Measurements from ENCODE around the gene UGT1A1. TPM values are rescaled to one million over a fixed set of nuclear protein-coding genes. Genes with fewer than 3 reads are reported as not detected.

Gene UGT1A1
- total RNA-seq, 4 donors from 2014 or later = 0.24 to 1.5 (median 0.72) TPM; not detected in 1

GRCh38 chr2:233794128-233794658, 34.1 kb downstream of the UGT1A1 start:
- peak; percentile 42 to 75 for DNase-seq (ENCODE audit: low spot score in 2 of 2)
- Histone ChIP-seq H3K27me3 (no peaks in the 10 kb centered on the region), H3K4me3 (no peak overlapping the region), H3K4me1 (no peaks in the 10 kb centered on the region), H3K36me3 (no peaks in the 10 kb centered on the region), H3K27ac (no peak overlapping the region), H3K9me3 (no peaks in the 10 kb centered on the region)
- TF ChIP-seq EP300 (IDR thresholded peaks at IDR 0.05) (no peak), POLR2A (IDR thresholded peaks at IDR 0.05) (no peak), POLR2AphosphoS5 (IDR thresholded peaks at IDR 0.05) (no peak)
- TF ChIP-seq, protein P1, sequence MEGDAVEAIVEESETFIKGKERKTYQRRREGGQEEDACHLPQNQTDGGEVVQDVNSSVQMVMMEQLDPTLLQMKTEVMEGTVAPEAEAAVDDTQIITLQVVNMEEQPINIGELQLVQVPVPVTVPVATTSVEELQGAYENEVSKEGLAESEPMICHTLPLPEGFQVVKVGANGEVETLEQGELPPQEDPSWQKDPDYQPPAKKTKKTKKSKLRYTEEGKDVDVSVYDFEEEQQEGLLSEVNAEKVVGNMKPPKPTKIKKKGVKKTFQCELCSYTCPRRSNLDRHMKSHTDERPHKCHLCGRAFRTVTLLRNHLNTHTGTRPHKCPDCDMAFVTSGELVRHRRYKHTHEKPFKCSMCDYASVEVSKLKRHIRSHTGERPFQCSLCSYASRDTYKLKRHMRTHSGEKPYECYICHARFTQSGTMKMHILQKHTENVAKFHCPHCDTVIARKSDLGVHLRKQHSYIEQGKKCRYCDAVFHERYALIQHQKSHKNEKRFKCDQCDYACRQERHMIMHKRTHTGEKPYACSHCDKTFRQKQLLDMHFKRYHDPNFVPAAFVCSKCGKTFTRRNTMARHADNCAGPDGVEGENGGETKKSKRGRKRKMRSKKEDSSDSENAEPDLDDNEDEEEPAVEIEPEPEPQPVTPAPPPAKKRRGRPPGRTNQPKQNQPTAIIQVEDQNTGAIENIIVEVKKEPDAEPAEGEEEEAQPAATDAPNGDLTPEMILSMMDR (IDR thresholded peaks at IDR 0.05) = no peak
- WGBS = 85% methylated on average over 4 of the region's 17 CpGs

DNA sequence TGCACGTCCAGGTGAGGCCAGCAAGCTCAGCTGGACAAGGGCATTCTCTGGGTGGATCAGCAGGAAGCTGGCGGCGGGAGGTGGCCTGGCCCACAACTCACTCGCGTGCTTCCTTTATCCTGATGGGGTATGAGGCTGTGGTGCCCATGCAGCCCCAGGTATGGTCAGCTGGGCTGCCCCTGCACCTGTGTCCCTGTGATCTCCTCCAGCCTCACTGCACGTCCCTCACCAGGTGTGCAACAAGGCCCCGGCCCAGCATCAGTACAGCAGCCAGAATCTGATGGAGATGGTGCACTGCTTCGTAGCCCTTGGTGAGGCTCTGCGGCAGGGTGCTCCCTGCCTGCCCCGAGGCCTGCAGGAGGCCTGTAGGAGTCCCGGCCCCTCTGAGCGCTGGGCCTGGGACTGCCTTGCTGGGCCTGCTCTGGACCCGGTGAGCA, 35.7 kb downstream of the UGT1A1 start:
- no peaks in the 10 kb centered on the region for H3K27me3 ChIP-seq
- no peaks in the 10 kb centered on the region for H3K36me3 ChIP-seq
- H3K27ac ChIP-seq = no peak overlapping the region
- TF ChIP-seq EP300 (IDR thresholded peaks at IDR 0.05) = no peak
- TF ChIP-seq, protein P1 (IDR thresholded peaks at IDR 0.05) = no peak
- TF ChIP-seq POLR2AphosphoS5 (IDR thresholded peaks at IDR 0.05) = no peak
- TF ChIP-seq POLR2A (IDR thresholded peaks at IDR 0.05) = no peak
- WGBS = 50% methylated on average over 7 of the region's 13 CpGs
- no peaks in the 10 kb centered on the region for H3K9me3 ChIP-seq
- H3K4me1 ChIP-seq = no peaks in the 10 kb centered on the region
- no peak for DNase-seq (ENCODE audit: low spot score in 2 of 2)
- no peak overlapping the region for H3K4me3 ChIP-seq

DNA sequence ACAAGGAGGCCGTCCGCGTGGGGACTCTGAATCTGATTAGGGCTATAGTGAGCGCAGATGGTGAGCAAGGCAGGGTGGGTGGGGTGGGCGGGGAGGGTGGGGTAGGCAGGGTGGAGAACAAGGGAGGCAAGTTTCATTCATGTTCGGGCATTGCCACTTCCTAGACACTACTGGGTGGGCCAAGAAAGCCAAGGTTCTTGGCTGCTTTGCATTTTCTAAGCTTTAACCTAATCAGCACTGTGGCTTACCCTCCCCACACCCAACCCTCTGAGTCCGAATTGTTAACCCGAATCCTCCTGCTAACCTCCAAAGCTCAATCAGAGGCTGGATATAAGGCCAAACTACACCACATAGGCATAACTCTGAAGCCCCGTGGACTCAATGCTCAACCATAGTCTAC, 36.2 kb downstream of the UGT1A1 start:
- DNase-seq (ENCODE audit: low spot score in 2 of 2) = no peak
- no peaks in the 10 kb centered on the region for H3K4me1 ChIP-seq
- H3K36me3 ChIP-seq = no peaks in the 10 kb centered on the region
- no peak overlapping the region for H3K27ac ChIP-seq
- TF ChIP-seq POLR2AphosphoS5 (IDR thresholded peaks at IDR 0.05) (no peak), EP300 (IDR thresholded peaks at IDR 0.05) (no peak), POLR2A (IDR thresholded peaks at IDR 0.05) (no peak)
- TF ChIP-seq, protein P1 (IDR thresholded peaks at IDR 0.05) = no peak
- H3K9me3 ChIP-seq = no peaks in the 10 kb centered on the region
- 50% methylated on average over 9 of the region's 9 CpGs for WGBS
- no peak overlapping the region for H3K4me3 ChIP-seq
- H3K27me3 ChIP-seq = no peaks in the 10 kb centered on the region

GRCh38 chr2:233798335-233799086, 38.4 kb downstream of the UGT1A1 start:
- TF ChIP-seq, protein P1 (IDR thresholded peaks at IDR 0.05) = no peak
- TF ChIP-seq POLR2AphosphoS5 (IDR thresholded peaks at IDR 0.05) (no peak), EP300 (IDR thresholded peaks at IDR 0.05) (no peak), POLR2A (IDR thresholded peaks at IDR 0.05) (no peak)

GRCh38 chr2:233799087-233799665, 39.1 kb downstream of the UGT1A1 start:
- no peak for TF ChIP-seq POLR2AphosphoS5 (IDR thresholded peaks at IDR 0.05)
- no peak for TF ChIP-seq EP300 (IDR thresholded peaks at IDR 0.05)
- TF ChIP-seq, protein P1 (IDR thresholded peaks at IDR 0.05) = no peak
- TF ChIP-seq POLR2A (IDR thresholded peaks at IDR 0.05) = no peak
- DNase-seq (ENCODE audit: low spot score in 2 of 2) = peak in 1 of 2 donors; percentile 44
- Histone ChIP-seq H3K36me3 (no peaks in the 10 kb centered on the region), H3K27me3 (peaks cover 2% of the 10 kb centered on the region), H3K4me1 (no peaks in the 10 kb centered on the region), H3K27ac (no peak overlapping the region), H3K4me3 (no peak overlapping the region), H3K9me3 (no peaks in the 10 kb centered on the region)
- 72% methylated on average over 5 of the region's 7 CpGs for whole genome bisulfite sequencing

More at GRCh38 chr2:233798335-233799086, 38.4 kb downstream of the UGT1A1 start:
- H3K27ac ChIP-seq = no peak overlapping the region
- no peak for DNase-seq (ENCODE audit: low spot score in 2 of 2)
- H3K9me3 ChIP-seq = no peaks in the 10 kb centered on the region
- H3K4me3 ChIP-seq = no peak overlapping the region
- no peaks in the 10 kb centered on the region for H3K4me1 ChIP-seq
- 89% methylated on average over 11 of the region's 14 CpGs for WGBS
- no peaks in the 10 kb centered on the region for H3K36me3 ChIP-seq
- H3K27me3 ChIP-seq = peaks cover 2% of the 10 kb centered on the region
